Epithelial cell of alveolus of lung (primary cell): ENCODE measurements around the gene ADAMTS18. TPM values are rescaled to one million over a fixed set of nuclear protein-coding genes. Genes with fewer than 3 reads are reported as not detected.

Experiments
- total RNA-seq: library from RNA; depleted of rRNA; stranded (reverse); fragments of >200 nt; gene quantifications from 2 replicates; pipeline ENCODE4 v1.2.1, GENCODE V29; 2015

ADAMTS18 gene
- 0.16 and 1.3 TPM in 2 replicates for total RNA-seq

DNA sequence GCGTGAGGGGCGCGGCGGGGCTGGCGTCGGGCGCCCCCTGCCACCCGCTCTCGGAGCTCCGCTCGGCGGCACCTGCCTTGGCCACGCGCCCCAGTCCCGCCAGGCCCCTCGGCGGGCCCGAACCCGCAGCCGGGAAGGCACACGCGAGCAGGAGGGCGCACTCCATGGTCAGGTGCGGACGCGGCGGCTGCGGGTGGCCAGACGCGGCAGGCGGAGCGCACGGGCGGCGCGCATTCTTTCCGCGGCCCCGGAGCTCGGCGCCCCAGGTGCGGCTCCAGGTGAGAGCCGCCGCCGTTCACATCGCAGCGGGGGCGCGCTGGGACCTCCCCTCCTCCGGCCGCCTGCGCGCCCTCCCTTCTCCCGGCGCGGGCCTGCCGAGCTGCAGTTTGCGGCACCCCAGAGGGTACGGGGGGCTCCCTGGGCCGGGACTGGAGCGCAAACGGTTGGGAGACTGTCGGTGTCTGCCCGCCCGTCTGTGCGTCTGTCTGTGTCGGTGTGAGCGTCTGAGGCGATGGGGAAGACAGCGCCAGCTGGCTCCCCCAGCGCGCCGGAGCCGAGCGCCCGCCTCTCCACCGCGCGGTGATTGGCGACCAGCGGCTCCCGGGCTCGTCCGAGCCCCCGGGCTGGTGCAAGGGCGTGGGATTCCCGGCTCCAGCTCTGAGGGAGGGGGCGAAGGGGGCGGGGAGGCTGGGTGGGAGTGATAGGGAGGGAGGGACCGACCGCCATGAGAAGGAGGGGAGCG lies at the start of gene ADAMTS18:
TSS of gene ADAMTS18 (minus strand) at position 505 of the 742 bp plus-strand sequence. CDS start at position 166, 339 bp downstream.

Other genes with a start within 250 kb of the ADAMTS18 start
- 20.3 and 27.2 TPM in 2 replicates for gene MON1B, start 243.8 kb downstream of the ADAMTS18 start, total RNA-seq
- gene SYCE1L, start 235.6 kb downstream of the ADAMTS18 start, total RNA-seq, result 0.96 and 1.7 TPM in 2 replicates